ENCODE measurements around the gene SFXN5. TPM values are rescaled to one million over a fixed set of nuclear protein-coding genes. Genes with fewer than 3 reads are reported as not detected.

The SFXN5 gene
- total and polyA plus RNA-seq, 2 of the 8 experiments (the other 6 are each of a cell fraction or from before 2014, with no cell fraction given) = 29.3 to 33.1 TPM

DNA sequence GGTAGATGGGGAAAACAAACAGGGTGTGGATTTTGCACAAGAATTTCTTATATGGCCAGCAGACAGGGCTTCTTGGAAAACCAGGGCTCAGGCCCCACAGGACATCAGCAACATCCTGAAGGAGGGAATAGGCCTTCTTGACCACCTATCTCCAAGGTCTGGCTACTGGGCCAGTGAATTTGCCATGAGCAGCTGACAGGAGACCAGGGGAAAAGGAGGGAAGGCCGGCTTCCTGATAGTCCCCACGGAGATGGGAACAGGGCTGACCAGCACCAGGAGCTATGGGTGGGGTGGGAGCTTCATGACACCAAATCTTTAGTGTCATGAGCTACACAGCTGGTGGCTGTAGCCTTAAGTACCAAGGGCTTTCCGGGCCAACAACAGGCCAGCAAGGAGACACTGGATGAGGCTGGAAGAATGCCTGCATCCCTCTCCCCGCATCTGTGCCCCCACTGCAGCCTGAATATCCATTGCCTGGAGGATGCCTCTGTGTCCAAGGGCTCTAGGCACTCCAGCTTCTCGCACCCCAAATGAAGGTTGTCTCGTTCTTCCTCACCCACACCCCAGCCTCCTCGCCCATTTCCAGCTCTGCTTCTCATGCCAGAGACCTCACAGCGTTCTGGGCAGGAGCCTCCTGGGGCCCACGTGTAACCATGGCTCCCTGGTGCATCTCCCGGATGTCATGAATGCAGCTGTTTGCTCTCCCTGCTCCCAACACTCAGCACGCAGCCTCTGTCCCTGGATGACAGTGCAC, 79.4 kb downstream of the SFXN5 start:
- Histone ChIP-seq H2BK20ac (ENCODE audit: low read length) (no peak overlapping the region), H3K4me2 (ENCODE audit: insufficient read depth in 1 of 2, low read depth in 2 of 2, low read length in 2 of 2) (no peak overlapping the region), H3K56ac (replicated peaks; ENCODE audit: insufficient read length, low read depth, low read length) (no peak overlapping the region), H3K36me3 (ENCODE audit: control insufficient read depth in 2 of 4, insufficient read depth in 4 of 4, low read length in 3 of 4) (no peaks in the 10 kb centered on the region), H3K4me3 (ENCODE audit: extremely low read depth in 1 of 4, insufficient read depth in 2 of 4, low read depth in 3 of 4, low read length in 4 of 4) (no peak overlapping the region), H2BK12ac (ENCODE audit: low read depth, low read length) (no peak overlapping the region; the same call in 1 of the 2 replicates), H2AFZ (ENCODE audit: low read length) (no peak overlapping the region), H3K9me3 (ENCODE audit: insufficient read depth in 2 of 2, low read depth in 1 of 2, low read length in 1 of 2) (no peaks in the 10 kb centered on the region), H3K27me3 (replicated peaks in 1 of 4; ENCODE audit: control insufficient read depth in 3 of 4, extremely low read depth in 1 of 4, insufficient read depth in 3 of 4, low read length in 3 of 4) (no peaks in the 10 kb centered on the region; a peak in 3 of 7 replicates), H2BK15ac (ENCODE audit: low read length) (no peak overlapping the region), H3K9ac (replicated peaks in 1 of 4; ENCODE audit: extremely low read depth in 1 of 4, low read depth in 3 of 4, low read length in 3 of 4) (no peak overlapping the region), H2AK5ac (ENCODE audit: low read depth, low read length) (no peak overlapping the region), H3K79me2 (ENCODE audit: control insufficient read depth in 1 of 2, insufficient read depth in 2 of 2, low read length in 2 of 2) (no peaks in the 10 kb centered on the region), H3K23me2 (ENCODE audit: low read depth, low read length) (no peaks in the 10 kb centered on the region), H3K4ac (replicated peaks; ENCODE audit: insufficient read length, low read depth, low read length) (no peak overlapping the region), H2BK5ac (ENCODE audit: low read depth, low read length) (no peak overlapping the region), H3K4me1 (replicated peaks in 1 of 4; ENCODE audit: control insufficient read depth in 3 of 4, insufficient read depth in 4 of 4, low read length in 3 of 4) (peaks cover 0 to 2% (median 0%) of the 10 kb centered on the region in 4 experiments; a peak in 3 of 7 replicates), H3K14ac (ENCODE audit: insufficient read length) (no peak overlapping the region), H4K20me1 (replicated peaks in 1 of 2; ENCODE audit: control insufficient read depth in 1 of 2, insufficient read depth in 2 of 2, low read length in 2 of 2) (peaks cover 2% of the 10 kb centered on the region in 2 experiments), H3K23ac (ENCODE audit: insufficient read length) (no peak overlapping the region), H4K91ac (replicated peaks; ENCODE audit: insufficient read length, low read length) (no peak overlapping the region), H4K5ac (ENCODE audit: insufficient read length, low read depth, low read length) (no peak overlapping the region), H3K18ac (ENCODE audit: extremely low read depth, low read length) (no peak overlapping the region), H2BK120ac (replicated peaks; ENCODE audit: low read depth, low read length) (no peak overlapping the region), H3K27ac (ENCODE audit: low read depth, low read length) (no peak overlapping the region), H3K79me1 (ENCODE audit: low read depth, low read length) (no peaks in the 10 kb centered on the region), H4K8ac (ENCODE audit: extremely low read depth, insufficient read depth, low read length) (no peak overlapping the region; the same call in none of the 2 replicates)
- ChIA-PET POLR2A (ENCODE audit: partially characterized antibody) (no interaction called here), CTCF (ENCODE audit: partially characterized antibody) (interaction anchor here (0.7 to 9.0 kb wide), 43 partner anchors 8 to 220 kb away, joined by 3 to 86 read pairs (median 5); no protein-coding TSS in a partner anchor)
- peak in 1 of 2 experiments; percentile 17 for DNase-seq (ENCODE audit: low read depth in 1 of 2, low spot score in 2 of 2)
- 83% methylated on average over 11 of the region's 11 CpGs; no CpG with 5 or more reads in 1 of the 2 experiments for WGBS, 2 experiments (ENCODE audit: extremely low coverage in 1 of 2, insufficient coverage in 1 of 2, insufficient read length in 1 of 2, insufficient replicate concordance in 2 of 2, low coverage in 1 of 2, low lambda C conversion rate in 2 of 2, missing lambda C conversion rate in 1 of 2)
- FAIRE-seq = no peak
- TF ChIP-seq SP2 (IDR thresholded peaks at IDR 0.05; ENCODE audit: low read length) (no peak), NRF1 (IDR thresholded peaks at IDR 0.05; ENCODE audit: low read depth, low read length) (no peak), CHD2 (IDR thresholded peaks at IDR 0.05; ENCODE audit: low read length) (no peak), BRCA1 (IDR thresholded peaks at IDR 0.05; ENCODE audit: low read depth, low read length) (no peak), CTBP2 (IDR thresholded peaks at IDR 0.05; ENCODE audit: borderline replicate concordance, insufficient read depth, insufficient read length, low read length) (no peak), ZNF274 (IDR thresholded peaks at IDR 0.05; ENCODE audit: borderline replicate concordance, extremely low read depth, low read length) (no peak), HDAC6 (IDR thresholded peaks at IDR 0.05; ENCODE audit: low read depth, low read length) (no peak), KDM1A (IDR thresholded peaks at IDR 0.05; ENCODE audit: borderline replicate concordance, low read length) (no peak)
